Psoas muscle (tissue), 8 donors: ENCODE data around the gene BTBD6. TPM values are rescaled to one million over a fixed set of nuclear protein-coding genes. Genes with fewer than 3 reads are reported as not detected.
A peak's percentile ranks its signal among the peaks of the same experiment; 100 is the strongest.

ENCODE experiments used
- ATAC-seq, 4 donors: fragments of 200-7000 bp; cut with Tn5 transposase; one replicate each; pipeline ENCODE4 v1.9.1; 2020; ENCODE audit warnings: moderate library complexity in 3 of 4, mild to moderate bottlenecking in 2 of 4
- DNase-seq, 2 donors: peaks; one replicate each; pipeline ENCODE4 v3.0.0-alpha.2; 2020
- H3K27ac ChIP-seq: fragments of 200-600 bp; one replicate; pipeline ENCODE4 v1.8.0; 2022
- H3K27me3 ChIP-seq, 3 donors: fragments of 200-600 bp in 1 of 3; one replicate each; pipeline versions ENCODE4 v1.6.1 to v1.8.0; 2013 to 2022; ENCODE audit warnings: low read length in 2 of 3, mild to moderate bottlenecking in 2 of 3, moderate library complexity in 1 of 3; ENCODE audit not compliant: insufficient read depth in 3 of 3
- H3K36me3 ChIP-seq, 2 donors: fragments of 200-600 bp in 1 of 2; one replicate each; pipeline versions ENCODE4 v1.6.1 to v1.8.0; 2013 to 2022; ENCODE audit warnings: low read depth in 1 of 2, mild to moderate bottlenecking in 1 of 2, moderate library complexity in 1 of 2; ENCODE audit not compliant: insufficient read depth in 1 of 2
- H3K4me1 ChIP-seq: fragments of 200-600 bp; one replicate; pipeline ENCODE4 v1.8.0; 2022
- H3K4me3 ChIP-seq: fragments of 200-600 bp; one replicate; pipeline ENCODE4 v1.8.0; 2022; ENCODE audit warnings: mild to moderate bottlenecking
- H3K9me3 ChIP-seq: fragments of 200-600 bp; one replicate; pipeline ENCODE4 v1.8.0; 2022
- WGBS, 3 donors: extraction: QIAGEN DNeasy Blood & Tissue Kit; methylation state at CpG; one replicate each; pipeline versions ENCODE4 v1.1.6 to v1.1.7; 2013; 5-methylcytosine and 5-hydroxymethylcytosine counted together
- intact Hi-C, 2 donors: fragments of 100-400 bp; cut with DNase I; formaldehyde crosslinking; loops; one replicate each; pipeline versions ENCODE4 v1.11.0 to v1.14.2; 2022
- polyA plus RNA-seq, 3 donors: library from polyadenylated mRNA; stranded (reverse); fragments of 200-250 nt; gene quantifications; one replicate each; pipeline ENCODE4 v1.2.3, GENCODE V29; 2013
- total RNA-seq, 4 donors: library from RNA; stranded (reverse); fragmentation: NEBNext Ultra II Directional in 2 of 4; extraction: Animal tissue kit (Norgen Biotek cat#: 25700) in 2 of 4; gene quantifications; one replicate each; pipeline versions ENCODE4 v1.2.1 to v1.2.4, GENCODE V29; 2021 to 2023
- TF ChIP-seq, protein P1 (sequence below): fragments of 200-600 bp; IDR thresholded peaks from one replicate; pipeline ENCODE4 v1.8.0; 2022; ENCODE audit warnings: antibody characterized with exemption
- donor health status: healthy with polysubstance abuse.
- donor health status: DM: no; HTN: no; CAD: no; lungs with moderate emphysema.
- donor health status: Bipolar disorder and iron deficiency.
- donor health status: healthy.
- donor health status: DM: yes; HTN: yes; CAD: no.
- donor health status: DM: no; HTN: no; CAD: no.
- donor health status: DM: no; HTN: no; CAD: no.
- donor health status: DM: yes; HTN: yes; CAD: no.

Gene BTBD6
- total and polyA plus RNA-seq, 7 donors = 48.3 to 79.7 (median 72.2) TPM

GRCh38 chr14:105250008-105250366 is 1.7 kb downstream of the BTBD6 start:
- Histone ChIP-seq H3K4me1 (peaks cover 52% of the 10 kb centered on the region), H3K36me3 (peaks cover 0 to 37% of the 10 kb centered on the region in 2 donors), H3K27ac (peak overlapping the region; percentile 91), H3K9me3 (no peaks in the 10 kb centered on the region), H3K27me3 (no peaks in the 10 kb centered on the region), H3K4me3 (peak overlapping the region; percentile 70)
- TF ChIP-seq, protein P1, sequence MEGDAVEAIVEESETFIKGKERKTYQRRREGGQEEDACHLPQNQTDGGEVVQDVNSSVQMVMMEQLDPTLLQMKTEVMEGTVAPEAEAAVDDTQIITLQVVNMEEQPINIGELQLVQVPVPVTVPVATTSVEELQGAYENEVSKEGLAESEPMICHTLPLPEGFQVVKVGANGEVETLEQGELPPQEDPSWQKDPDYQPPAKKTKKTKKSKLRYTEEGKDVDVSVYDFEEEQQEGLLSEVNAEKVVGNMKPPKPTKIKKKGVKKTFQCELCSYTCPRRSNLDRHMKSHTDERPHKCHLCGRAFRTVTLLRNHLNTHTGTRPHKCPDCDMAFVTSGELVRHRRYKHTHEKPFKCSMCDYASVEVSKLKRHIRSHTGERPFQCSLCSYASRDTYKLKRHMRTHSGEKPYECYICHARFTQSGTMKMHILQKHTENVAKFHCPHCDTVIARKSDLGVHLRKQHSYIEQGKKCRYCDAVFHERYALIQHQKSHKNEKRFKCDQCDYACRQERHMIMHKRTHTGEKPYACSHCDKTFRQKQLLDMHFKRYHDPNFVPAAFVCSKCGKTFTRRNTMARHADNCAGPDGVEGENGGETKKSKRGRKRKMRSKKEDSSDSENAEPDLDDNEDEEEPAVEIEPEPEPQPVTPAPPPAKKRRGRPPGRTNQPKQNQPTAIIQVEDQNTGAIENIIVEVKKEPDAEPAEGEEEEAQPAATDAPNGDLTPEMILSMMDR = no peak
- ATAC-seq = no peak
- intact Hi-C loops = no loop called here
- no peak for DNase-seq
- WGBS, 3 donors = 88 to 92% (median 89%) methylated on average over 16 of the region's 16 CpGs

DNA sequence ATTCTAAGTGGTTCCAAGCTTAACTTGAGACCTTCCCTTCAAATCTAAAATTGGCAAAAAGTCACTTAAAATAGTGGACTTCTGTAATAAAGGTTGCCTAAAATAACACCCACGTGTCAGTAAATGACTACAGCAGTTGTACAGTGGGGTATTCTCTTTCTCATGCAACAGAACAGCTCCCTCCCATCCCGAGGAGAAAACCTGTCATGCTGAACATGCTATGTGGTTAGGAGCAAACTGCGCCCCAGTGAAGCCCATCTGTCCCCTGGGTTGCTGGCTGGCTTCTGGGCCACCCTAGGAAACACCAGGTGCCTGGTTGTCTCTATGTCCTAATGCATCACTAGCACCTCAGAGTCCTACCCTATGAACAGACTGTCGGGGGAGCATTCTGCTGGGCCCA is 2.7 kb downstream of the BTBD6 start:
- Histone ChIP-seq H3K4me3 (no peak overlapping the region), H3K36me3 (peaks cover 0 to 37% of the 10 kb centered on the region in 2 donors), H3K27me3 (no peaks in the 10 kb centered on the region), H3K27ac (peak overlapping the region; percentile 91), H3K4me1 (peaks cover 54% of the 10 kb centered on the region), H3K9me3 (no peaks in the 10 kb centered on the region)
- TF ChIP-seq, protein P1 = no peak
- WGBS, 3 donors = 51 to 72% (median 56%) methylated on average over 4 of the region's 4 CpGs
- intact Hi-C loops = no loop called here
- ATAC-seq = no peak
- DNase-seq = no peak

DNA sequence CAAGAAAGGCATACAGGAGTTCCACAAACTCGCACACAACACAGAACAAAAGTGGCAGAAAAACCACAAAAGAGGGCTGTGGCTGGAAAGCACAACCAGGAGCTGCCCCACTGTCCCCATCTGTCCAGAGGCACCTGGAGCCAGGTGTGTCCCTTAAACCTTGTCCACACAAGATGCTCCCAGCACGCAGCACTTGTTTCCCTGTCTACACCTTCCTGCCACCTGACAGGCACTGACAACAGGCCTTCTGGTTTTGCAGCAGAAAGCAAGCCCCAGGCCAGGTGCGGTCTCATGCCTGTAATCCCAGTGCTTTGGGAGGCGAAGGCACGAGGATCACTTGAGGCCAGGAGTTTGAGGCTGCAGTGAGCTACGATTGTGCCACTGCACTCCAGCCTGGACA is 3.6 kb downstream of the BTBD6 start:
- intact Hi-C loops = no loop called here
- no peaks in the 10 kb centered on the region for H3K9me3 ChIP-seq
- ATAC-seq (no peak), DNase-seq (no peak)
- peaks cover 0 to 35% of the 10 kb centered on the region in 2 donors for H3K36me3 ChIP-seq
- TF ChIP-seq, protein P1 = no peak
- no peak overlapping the region for H3K4me3 ChIP-seq
- peaks cover 54% of the 10 kb centered on the region for H3K4me1 ChIP-seq
- 88 to 91% (median 91%) methylated on average over 6 of the region's 6 CpGs for WGBS, 3 donors
- no peaks in the 10 kb centered on the region for H3K27me3 ChIP-seq
- peak overlapping the region; percentile 91 for H3K27ac ChIP-seq

GRCh38 chr14:105252552-105253328 is 4.4 kb downstream of the BTBD6 start:
- DNase-seq (no peak), ATAC-seq (no peak)
- intact Hi-C loops = no loop called here
- no peak overlapping the region for H3K4me3 ChIP-seq
- TF ChIP-seq, protein P1 = no peak
- H3K36me3 ChIP-seq = peaks cover 0 to 33% of the 10 kb centered on the region in 2 donors
- no peak overlapping the region for H3K27ac ChIP-seq
- WGBS, 3 donors = 85 to 92% (median 89%) methylated on average over 21 of the region's 21 CpGs
- H3K9me3 ChIP-seq = no peaks in the 10 kb centered on the region
- peaks cover 48% of the 10 kb centered on the region for H3K4me1 ChIP-seq
- no peaks in the 10 kb centered on the region for H3K27me3 ChIP-seq

GRCh38 chr14:105253329-105253682 is 5.0 kb downstream of the BTBD6 start:
- ATAC-seq = no peak
- H3K27me3 ChIP-seq = no peaks in the 10 kb centered on the region
- no peaks in the 10 kb centered on the region for H3K9me3 ChIP-seq
- H3K27ac ChIP-seq = no peak overlapping the region
- TF ChIP-seq, protein P1 = no peak
- intact Hi-C loops = no loop called here
- 91 to 92% (median 92%) methylated on average over 8 to 9 of the region's 9 CpGs for WGBS, 3 donors
- no peak overlapping the region for H3K4me3 ChIP-seq
- DNase-seq = no peak
- peaks cover 0 to 33% of the 10 kb centered on the region in 2 donors for H3K36me3 ChIP-seq
- H3K4me1 ChIP-seq = peaks cover 45% of the 10 kb centered on the region
